HG03135 (cell line): ENCODE data around the gene MXRA8.
A peak's percentile ranks its signal among the peaks of the same experiment; 100 is the strongest.
"Not testable (repeated sequence)": the region's sequence is repeated elsewhere in the genome, so short reads cannot be mapped to it uniquely, and the experiment has no call there.

ENCODE experiments used
- ATAC-seq: cut with Tn5 transposase; IDR thresholded peaks from one replicate; pipeline ENCODE4 v1.9.1; 2021; ENCODE audit warnings: mild to moderate bottlenecking, moderate library complexity; ENCODE audit not compliant: unreplicated experiment

MXRA8 gene

GRCh38 chr1:1324524-1325287 lies 33.6 kb downstream of the MXRA8 start, which contains the start of the genes CPTP and INTS11:
Gene CPTP, plus strand, starts transcription at chr1:1324802. Its CDS starts 2,109 bp downstream, at chr1:1326911.
Gene INTS11, minus strand, starts transcription at chr1:1324660. Its CDS starts 52 bp downstream, at chr1:1324608.
- ATAC-seq = peak; percentile 61

- peak; percentile 29 for ATAC-seq
Measured at GRCh38 chr1:1324084-1324523, 34.3 kb downstream of the MXRA8 start.

- ATAC-seq = no peak
Measured at GRCh38 chr1:1322952-1323351, 35.4 kb downstream of the MXRA8 start.

- ATAC-seq = no peak
Measured at GRCh38 chr1:1322418-1322817, 35.9 kb downstream of the MXRA8 start.

- no peak for ATAC-seq
Measured at GRCh38 chr1:1321477-1321876, 36.9 kb downstream of the MXRA8 start.

- no peak for ATAC-seq
Measured at GRCh38 chr1:1320666-1321448, 37.5 kb downstream of the MXRA8 start.

- ATAC-seq = no peak
Measured at GRCh38 chr1:1319646-1319941, 38.8 kb downstream of the MXRA8 start.

GRCh38 chr1:1318777-1319645 lies 39.3 kb downstream of the MXRA8 start:
- ATAC-seq = no peak

- ATAC-seq = no peak
Measured at GRCh38 chr1:1318131-1318652, 40.2 kb downstream of the MXRA8 start.

GRCh38 chr1:1317420-1317819 lies 40.9 kb downstream of the MXRA8 start:
- ATAC-seq = no peak

- not testable (repeated sequence) for ATAC-seq
Measured at GRCh38 chr1:1316199-1316598, 42.2 kb downstream of the MXRA8 start.

- no peak for ATAC-seq
Measured at GRCh38 chr1:1315435-1315954, 42.9 kb downstream of the MXRA8 start.

GRCh38 chr1:1314678-1315335 lies 43.5 kb downstream of the MXRA8 start:
- no peak for ATAC-seq

- no peak for ATAC-seq
Measured at GRCh38 chr1:1314237-1314586, 44.1 kb downstream of the MXRA8 start.

GRCh38 chr1:1313500-1314236 lies 44.7 kb downstream of the MXRA8 start:
- no peak for ATAC-seq

GRCh38 chr1:1312450-1313314 lies 45.7 kb downstream of the MXRA8 start:
- no peak for ATAC-seq

- ATAC-seq = no peak
Measured at GRCh38 chr1:1311107-1312104, 46.9 kb downstream of the MXRA8 start.
